ENCODE measurements around the gene NDUFS2.
A peak's percentile ranks its signal among the peaks of the same experiment; 100 is the strongest.

Gene NDUFS2

DNA sequence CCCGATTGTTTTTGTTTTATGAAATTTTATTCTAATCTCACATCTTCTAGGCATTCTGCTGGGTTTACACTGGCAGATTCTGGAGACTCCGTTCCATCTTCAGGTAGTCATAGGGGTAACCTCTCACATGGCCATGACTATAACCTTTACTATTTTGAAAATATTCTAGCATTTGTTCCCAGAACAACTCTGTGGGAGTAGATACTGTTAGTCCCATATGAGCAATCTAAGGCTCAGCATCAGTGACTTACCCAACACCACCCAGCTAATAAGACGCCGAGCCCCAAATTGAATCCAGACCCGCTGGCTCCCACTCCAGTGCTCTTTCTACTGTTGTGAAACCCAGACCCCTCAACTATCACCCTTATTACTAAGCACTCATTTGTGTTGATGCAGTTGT lies 13.1 kb upstream of the NDUFS2 start:
- no peaks in the 10 kb centered on the region for H3K27me3 ChIP-seq (ENCODE audit: insufficient read depth, low read length, poor library complexity, severe bottlenecking)
- H3K36me3 ChIP-seq (ENCODE audit: insufficient read depth, low read length) = no peaks in the 10 kb centered on the region
- H3K79me2 ChIP-seq (ENCODE audit: insufficient read depth, low read length) = no peaks in the 10 kb centered on the region
- no peaks in the 10 kb centered on the region for H3K9me3 ChIP-seq (ENCODE audit: insufficient read depth, low read depth, low read length)
- no peak overlapping the region for H2AFZ ChIP-seq (ENCODE audit: low read length)
- H3K4me1 ChIP-seq (ENCODE audit: insufficient read depth, low read length, poor library complexity, severe bottlenecking) = peaks cover 23% of the 10 kb centered on the region
- no peak overlapping the region for H3K4me3 ChIP-seq (ENCODE audit: low read length, poor library complexity, severe bottlenecking)
- H3F3A ChIP-seq (ENCODE audit: low read depth) = 0 out of 2 replicates have a peak, but pooled peaks cover 5% of the 10 kb centered on the region
- no peaks in the 10 kb centered on the region for H3K9me2 ChIP-seq (replicated peaks; ENCODE audit: low read depth, low read length)
- no peak overlapping the region for H3K4me2 ChIP-seq (ENCODE audit: low read depth, low read length, poor library complexity, severe bottlenecking)
- TF ChIP-seq EZH2phosphoT487 (IDR thresholded peaks at IDR 0.05; ENCODE audit: borderline replicate concordance) = no peak
- TF ChIP-seq, protein P1, sequence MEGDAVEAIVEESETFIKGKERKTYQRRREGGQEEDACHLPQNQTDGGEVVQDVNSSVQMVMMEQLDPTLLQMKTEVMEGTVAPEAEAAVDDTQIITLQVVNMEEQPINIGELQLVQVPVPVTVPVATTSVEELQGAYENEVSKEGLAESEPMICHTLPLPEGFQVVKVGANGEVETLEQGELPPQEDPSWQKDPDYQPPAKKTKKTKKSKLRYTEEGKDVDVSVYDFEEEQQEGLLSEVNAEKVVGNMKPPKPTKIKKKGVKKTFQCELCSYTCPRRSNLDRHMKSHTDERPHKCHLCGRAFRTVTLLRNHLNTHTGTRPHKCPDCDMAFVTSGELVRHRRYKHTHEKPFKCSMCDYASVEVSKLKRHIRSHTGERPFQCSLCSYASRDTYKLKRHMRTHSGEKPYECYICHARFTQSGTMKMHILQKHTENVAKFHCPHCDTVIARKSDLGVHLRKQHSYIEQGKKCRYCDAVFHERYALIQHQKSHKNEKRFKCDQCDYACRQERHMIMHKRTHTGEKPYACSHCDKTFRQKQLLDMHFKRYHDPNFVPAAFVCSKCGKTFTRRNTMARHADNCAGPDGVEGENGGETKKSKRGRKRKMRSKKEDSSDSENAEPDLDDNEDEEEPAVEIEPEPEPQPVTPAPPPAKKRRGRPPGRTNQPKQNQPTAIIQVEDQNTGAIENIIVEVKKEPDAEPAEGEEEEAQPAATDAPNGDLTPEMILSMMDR (conservative IDR thresholded peaks at IDR 0.05; ENCODE audit: low read length) = no peak
- no peak overlapping the region for H3K9ac ChIP-seq (ENCODE audit: low read depth, low read length, poor library complexity, severe bottlenecking)
- no peaks in the 10 kb centered on the region for H4K20me1 ChIP-seq (ENCODE audit: insufficient read depth, low read length, poor library complexity, severe bottlenecking)

DNA sequence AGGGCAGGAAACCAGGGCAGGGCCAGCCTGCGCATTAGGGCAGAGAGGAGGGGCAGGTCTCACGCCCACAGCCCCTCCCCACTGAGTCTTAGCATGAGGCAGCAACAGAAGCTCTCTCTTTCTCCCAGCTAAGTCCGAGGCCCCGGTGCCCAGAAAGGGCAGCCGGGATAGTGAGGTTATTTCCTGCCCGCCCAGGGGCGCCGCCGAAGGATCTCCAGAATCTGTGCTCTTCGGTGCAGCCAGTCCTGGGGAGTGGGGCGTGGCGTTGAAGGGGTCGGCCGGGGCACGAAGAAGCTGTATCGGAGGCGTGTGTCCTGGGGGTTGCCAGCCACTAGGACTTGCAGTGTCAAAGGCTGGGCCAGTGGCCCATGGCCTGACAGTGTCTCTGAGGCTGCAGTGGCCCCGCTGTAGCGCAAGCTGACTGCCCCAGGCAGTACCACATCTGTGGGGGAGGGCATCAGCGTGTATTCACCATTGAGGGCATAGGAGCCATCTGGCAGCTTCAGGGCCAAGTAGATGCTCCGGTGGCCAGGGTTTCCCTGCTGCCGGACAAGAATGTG lies 11.1 kb upstream of the NDUFS2 start:
- Histone ChIP-seq H3K27me3 (ENCODE audit: insufficient read depth, low read length, poor library complexity, severe bottlenecking) (no peaks in the 10 kb centered on the region), H3K4me1 (ENCODE audit: insufficient read depth, low read length, poor library complexity, severe bottlenecking) (peaks cover 11% of the 10 kb centered on the region), H3F3A (ENCODE audit: low read depth) (no peaks in the 10 kb centered on the region), H3K4me2 (ENCODE audit: low read depth, low read length, poor library complexity, severe bottlenecking) (no peak overlapping the region), H3K79me2 (ENCODE audit: insufficient read depth, low read length) (no peaks in the 10 kb centered on the region), H3K36me3 (ENCODE audit: insufficient read depth, low read length) (no peaks in the 10 kb centered on the region), H3K9me3 (ENCODE audit: insufficient read depth, low read depth, low read length) (no peaks in the 10 kb centered on the region), H2AFZ (ENCODE audit: low read length) (no peak overlapping the region), H4K20me1 (ENCODE audit: insufficient read depth, low read length, poor library complexity, severe bottlenecking) (no peaks in the 10 kb centered on the region), H3K4me3 (ENCODE audit: low read length, poor library complexity, severe bottlenecking) (no peak overlapping the region), H3K9ac (ENCODE audit: low read depth, low read length, poor library complexity, severe bottlenecking) (no peak overlapping the region), H3K9me2 (replicated peaks; ENCODE audit: low read depth, low read length) (no peaks in the 10 kb centered on the region)
- no peak for TF ChIP-seq EZH2phosphoT487 (IDR thresholded peaks at IDR 0.05; ENCODE audit: borderline replicate concordance)
- TF ChIP-seq, protein P1 (conservative IDR thresholded peaks at IDR 0.05; ENCODE audit: low read length) = no peak

DNA sequence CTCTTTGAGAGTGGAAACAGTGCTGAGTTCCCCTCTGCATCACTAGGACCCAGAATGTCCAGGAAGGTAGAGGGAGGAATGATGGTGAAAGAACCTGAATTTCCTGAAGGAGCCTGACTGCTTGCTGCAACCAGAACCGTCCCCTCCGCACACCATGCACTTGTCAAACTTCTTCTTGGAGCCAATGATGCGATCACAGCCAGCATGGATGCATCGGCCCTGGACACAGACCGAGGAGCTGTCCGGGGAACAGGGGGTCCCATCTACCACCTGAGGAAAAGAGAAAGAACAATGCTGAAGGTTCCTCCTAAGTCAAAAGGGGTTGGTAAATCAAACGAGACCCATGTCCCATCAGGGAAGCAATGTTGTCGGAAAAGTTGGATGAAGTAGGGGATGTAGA lies 10.2 kb upstream of the NDUFS2 start:
- H3K4me1 ChIP-seq (ENCODE audit: insufficient read depth, low read length, poor library complexity, severe bottlenecking) = peaks cover 1% of the 10 kb centered on the region
- no peaks in the 10 kb centered on the region for H3K79me2 ChIP-seq (ENCODE audit: insufficient read depth, low read length)
- H3K9me2 ChIP-seq (replicated peaks; ENCODE audit: low read depth, low read length) = no peaks in the 10 kb centered on the region
- no peak overlapping the region for H3K4me2 ChIP-seq (ENCODE audit: low read depth, low read length, poor library complexity, severe bottlenecking)
- H3K27me3 ChIP-seq (ENCODE audit: insufficient read depth, low read length, poor library complexity, severe bottlenecking) = no peaks in the 10 kb centered on the region
- H3K4me3 ChIP-seq (ENCODE audit: low read length, poor library complexity, severe bottlenecking) = no peak overlapping the region
- no peaks in the 10 kb centered on the region for H3F3A ChIP-seq (ENCODE audit: low read depth)
- 0 out of 2 replicates have a peak overlapping the region, but pooled peaks have one; percentile 36 for H2AFZ ChIP-seq (ENCODE audit: low read length)
- TF ChIP-seq EZH2phosphoT487 (IDR thresholded peaks at IDR 0.05; ENCODE audit: borderline replicate concordance) = no peak
- TF ChIP-seq, protein P1 (conservative IDR thresholded peaks at IDR 0.05; ENCODE audit: low read length) = no peak
- H3K9me3 ChIP-seq (ENCODE audit: insufficient read depth, low read depth, low read length) = no peaks in the 10 kb centered on the region
- no peaks in the 10 kb centered on the region for H3K36me3 ChIP-seq (ENCODE audit: insufficient read depth, low read length)
- H3K9ac ChIP-seq (ENCODE audit: low read depth, low read length, poor library complexity, severe bottlenecking) = peak overlapping the region; percentile 23
- H4K20me1 ChIP-seq (ENCODE audit: insufficient read depth, low read length, poor library complexity, severe bottlenecking) = no peaks in the 10 kb centered on the region
